ENCODE data around the gene C10orf67.

C10orf67 gene

GRCh38 chr10:23375366-23375765 lies 30.8 kb upstream of the C10orf67 start:
- TF ChIP-seq YY1 (IDR thresholded peaks at IDR 0.05; ENCODE audit: low read depth), result no peak
- no peak for TF ChIP-seq EP300 (IDR thresholded peaks at IDR 0.05; ENCODE audit: borderline replicate concordance)
- TF ChIP-seq CREB1 (IDR thresholded peaks at IDR 0.05; ENCODE audit: low read depth), result no peak
- no peak for TF ChIP-seq CEBPB (IDR thresholded peaks at IDR 0.05)
- TF ChIP-seq NFIC (IDR thresholded peaks at IDR 0.05), result no peak
- no peak for TF ChIP-seq MAX (IDR thresholded peaks at IDR 0.05)
- TF ChIP-seq, protein P1, sequence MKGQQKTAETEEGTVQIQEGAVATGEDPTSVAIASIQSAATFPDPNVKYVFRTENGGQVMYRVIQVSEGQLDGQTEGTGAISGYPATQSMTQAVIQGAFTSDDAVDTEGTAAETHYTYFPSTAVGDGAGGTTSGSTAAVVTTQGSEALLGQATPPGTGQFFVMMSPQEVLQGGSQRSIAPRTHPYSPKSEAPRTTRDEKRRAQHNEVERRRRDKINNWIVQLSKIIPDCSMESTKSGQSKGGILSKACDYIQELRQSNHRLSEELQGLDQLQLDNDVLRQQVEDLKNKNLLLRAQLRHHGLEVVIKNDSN (IDR thresholded peaks at IDR 0.05), result no peak
- no peak for TF ChIP-seq TCF12 (IDR thresholded peaks at IDR 0.05; ENCODE audit: low read depth)
- TF ChIP-seq ZBTB7A (IDR thresholded peaks at IDR 0.05; ENCODE audit: low read depth), result no peak
- no peak for TF ChIP-seq REST (IDR thresholded peaks at IDR 0.05; ENCODE audit: low read depth)
- TF ChIP-seq RAD21 (IDR thresholded peaks at IDR 0.05; ENCODE audit: low read depth), result no peak

DNA sequence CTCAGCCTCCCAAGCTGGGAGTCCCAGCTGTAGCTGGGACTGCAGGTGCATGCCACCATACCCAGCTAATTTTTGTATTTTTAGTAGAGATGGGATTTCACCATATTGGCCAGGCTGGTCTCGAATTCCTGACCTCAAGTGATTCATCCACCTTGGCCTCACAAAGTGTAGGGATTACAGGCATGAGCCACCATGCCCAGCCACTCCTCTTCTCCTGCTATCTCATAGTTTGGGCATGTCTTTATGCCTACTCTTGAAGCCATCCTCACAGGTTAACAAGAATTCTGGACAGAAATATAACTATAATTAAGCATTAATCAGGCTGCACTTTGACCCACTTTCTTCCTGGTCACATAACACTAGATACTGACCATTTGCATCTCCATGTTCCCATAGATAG lies 28.6 kb upstream of the C10orf67 start:
- TF ChIP-seq, protein P1 (IDR thresholded peaks at IDR 0.05), result no peak
- no peak for TF ChIP-seq CEBPB (IDR thresholded peaks at IDR 0.05)

- TF ChIP-seq CEBPB (IDR thresholded peaks at IDR 0.05), result no peak
- TF ChIP-seq TAF1 (IDR thresholded peaks at IDR 0.05; ENCODE audit: low read depth), result no peak
These were observed 26.5 kb upstream of the C10orf67 start for GRCh38 chr10:23371073-23371472.

- TF ChIP-seq CREB1 (IDR thresholded peaks at IDR 0.05; ENCODE audit: low read depth), result no peak
- TF ChIP-seq TAF1 (IDR thresholded peaks at IDR 0.05; ENCODE audit: low read depth), result no peak
- no peak for TF ChIP-seq NFIC (IDR thresholded peaks at IDR 0.05)
- no peak for TF ChIP-seq FOXM1 (IDR thresholded peaks at IDR 0.05; ENCODE audit: borderline replicate concordance, low read depth)
- TF ChIP-seq EGR1 (IDR thresholded peaks at IDR 0.05), result no peak
- no peak for TF ChIP-seq TCF12 (IDR thresholded peaks at IDR 0.05; ENCODE audit: low read depth)
- TF ChIP-seq RAD21 (IDR thresholded peaks at IDR 0.05; ENCODE audit: low read depth), result no peak
- TF ChIP-seq TEAD4 (IDR thresholded peaks at IDR 0.05), result no peak
- TF ChIP-seq, protein P1 (IDR thresholded peaks at IDR 0.05), result no peak
- TF ChIP-seq ZBTB7A (IDR thresholded peaks at IDR 0.05; ENCODE audit: low read depth), result no peak
- TF ChIP-seq MAX (IDR thresholded peaks at IDR 0.05), result no peak
These were observed 25.5 kb upstream of the C10orf67 start for GRCh38 chr10:23370106-23370505.

DNA sequence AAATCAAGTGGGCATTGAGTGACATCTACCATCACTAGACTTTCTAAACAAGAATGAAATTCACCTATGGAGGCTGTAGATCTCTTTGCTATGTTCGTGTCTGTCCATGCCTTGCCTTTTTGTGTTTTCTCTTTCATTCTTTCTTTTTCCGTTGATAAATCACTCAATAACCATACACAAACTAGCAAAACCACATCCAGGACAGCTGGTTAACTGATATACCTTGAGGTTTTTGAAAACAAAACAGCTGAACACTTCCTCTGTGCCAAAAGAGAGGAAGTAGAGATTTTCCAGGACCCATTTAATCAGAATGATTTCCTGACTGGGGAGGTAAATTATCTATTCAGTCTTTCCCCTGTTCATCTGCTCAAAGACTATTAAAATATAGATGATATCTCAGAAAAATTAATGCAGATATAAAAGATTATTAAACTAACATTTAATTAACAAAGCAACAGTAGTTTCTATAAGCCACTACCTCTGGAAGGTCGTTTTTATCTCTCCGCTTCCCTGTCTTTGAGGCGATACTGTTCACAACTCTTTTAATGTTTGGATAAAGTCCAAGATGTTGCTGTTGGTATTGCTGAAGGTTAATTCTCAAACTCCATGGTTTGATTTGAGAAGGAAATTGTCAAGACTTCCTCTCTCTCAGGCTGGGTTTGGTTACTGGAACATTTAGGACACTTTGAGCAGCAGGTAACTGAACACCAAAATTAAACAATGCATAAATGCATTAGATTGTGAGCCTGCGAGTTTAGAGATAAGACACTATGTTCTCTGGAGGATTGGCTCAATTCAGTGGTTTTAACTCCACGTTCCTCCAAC lies 24.4 kb upstream of the C10orf67 start:
- no peak for TF ChIP-seq FOXM1 (IDR thresholded peaks at IDR 0.05; ENCODE audit: borderline replicate concordance, low read depth)
- TF ChIP-seq TCF12 (IDR thresholded peaks at IDR 0.05; ENCODE audit: low read depth), result no peak
- no peak for TF ChIP-seq TAF1 (IDR thresholded peaks at IDR 0.05; ENCODE audit: low read depth)
- no peak for TF ChIP-seq MAX (IDR thresholded peaks at IDR 0.05)
- TF ChIP-seq CREB1 (IDR thresholded peaks at IDR 0.05; ENCODE audit: low read depth), result no peak
- no peak for TF ChIP-seq TEAD4 (IDR thresholded peaks at IDR 0.05)

GRCh38 chr10:23367896-23368595 lies 23.4 kb upstream of the C10orf67 start:
- TF ChIP-seq CEBPB (IDR thresholded peaks at IDR 0.05) (no peak), EGR1 (IDR thresholded peaks at IDR 0.05) (no peak), TEAD4 (IDR thresholded peaks at IDR 0.05) (no peak), NFIC (IDR thresholded peaks at IDR 0.05) (no peak), REST (IDR thresholded peaks at IDR 0.05; ENCODE audit: low read depth) (no peak)

Data from Ishikawa (cell line).